Mucosa of descending colon (tissue), 3 donors: ENCODE results near the gene IL17F. TPM values are rescaled to one million over a fixed set of nuclear protein-coding genes. Genes with fewer than 3 reads are reported as not detected.
A peak's percentile ranks its signal among the peaks of the same experiment; 100 is the strongest.

Experiments used
- ATAC-seq: fragments of 200-7000 bp; cut with Tn5 transposase; one replicate; pipeline ENCODE4 v1.9.1; 2020; ENCODE audit warnings: mild to moderate bottlenecking, moderate library complexity
- DNase-seq, 3 donors: peaks; one replicate each; pipeline ENCODE4 v3.0.0-alpha.2; 2020
- H3K36me3 ChIP-seq: fragments of 200-600 bp; one replicate; pipeline ENCODE4 v1.8.0; 2021; ENCODE audit warnings: low read depth, mild to moderate bottlenecking
- H3K4me1 ChIP-seq: fragments of 200-600 bp; one replicate; pipeline ENCODE4 v1.8.0; 2021; ENCODE audit warnings: low read depth, mild to moderate bottlenecking
- H3K4me3 ChIP-seq: fragments of 200-600 bp; one replicate; pipeline ENCODE4 v1.8.0; 2021; ENCODE audit warnings: mild to moderate bottlenecking
- H3K9me3 ChIP-seq: fragments of 200-600 bp; one replicate; pipeline ENCODE4 v1.8.0; 2021; ENCODE audit warnings: mild to moderate bottlenecking
- intact Hi-C, 2 donors: fragments of 100-400 bp; cut with DNase I in 1 of 2; cut with micrococcal nuclease in 1 of 2; formaldehyde crosslinking; loops; one replicate each; pipeline versions ENCODE4 v1.11.0 to v1.11.1; 2022; cut with DNase I, micrococcal nuclease
- long read RNA-seq, 2 donors: library from polyadenylated mRNA; unstranded; transcript quantifications; one replicate each; pipeline ENCODE4 v2.0.0, GENCODE V29; 2019 to 2021
- total RNA-seq, 3 donors: library from RNA; stranded (reverse); fragmentation: NEBNext Ultra II Directional in 2 of 3; extraction: Animal tissue kit (Norgen Biotek cat#: 25700) in 2 of 3; gene quantifications; one replicate each; pipeline versions ENCODE4 v1.2.1 to v1.2.4, GENCODE V29; 2021 to 2023
- TF ChIP-seq, protein P1 (sequence below): fragments of 200-600 bp; IDR thresholded peaks from one replicate; pipeline ENCODE4 v1.8.0; 2022; ENCODE audit warnings: antibody characterized with exemption, mild to moderate bottlenecking
- donor health status: DM: no; HTN: no; CAD: no; lungs with moderate emphysema.
- donor health status: DM: no; HTN: no; CAD: no.
- donor health status: DM: no; HTN: yes; CAD: no.

IL17F gene
- not detected for total RNA-seq
- long read RNA-seq, donor 1, result 0 reads
- long read RNA-seq, donor 2, result 0 reads

DNA sequence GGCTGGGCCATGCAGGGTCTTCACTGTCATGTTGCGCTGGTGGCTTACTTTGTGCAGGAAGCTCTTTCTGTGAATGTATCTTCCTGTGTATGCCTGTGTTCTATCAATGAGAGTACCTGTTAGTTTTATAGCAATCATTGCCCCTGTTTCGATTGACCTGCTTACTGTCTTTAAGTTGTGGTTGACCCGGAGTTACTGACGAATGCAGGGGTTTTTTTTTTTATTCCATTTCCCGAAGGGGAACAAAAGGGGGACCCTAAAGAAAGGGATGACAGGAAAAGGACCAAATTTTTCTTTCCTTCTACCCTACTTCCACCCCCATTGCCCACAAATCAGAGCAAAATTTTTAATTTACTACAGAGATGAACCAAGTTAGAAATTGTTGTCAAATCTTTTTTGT, at the start of gene IL17F:
Gene IL17F, minus strand, starts transcription at position 101 of the 400 bp plus-strand sequence. Its CDS starts 71 bp downstream, at position 30.
- Histone ChIP-seq H3K4me3 (no peak within 1 kb of the TSS), H3K36me3 (no peaks in the 10 kb centered on the region), H3K4me1 (no peaks in the 10 kb centered on the region), H3K9me3 (no peaks in the 10 kb centered on the region)
- ATAC-seq (no peak), DNase-seq (no peak)
- TF ChIP-seq, protein P1, sequence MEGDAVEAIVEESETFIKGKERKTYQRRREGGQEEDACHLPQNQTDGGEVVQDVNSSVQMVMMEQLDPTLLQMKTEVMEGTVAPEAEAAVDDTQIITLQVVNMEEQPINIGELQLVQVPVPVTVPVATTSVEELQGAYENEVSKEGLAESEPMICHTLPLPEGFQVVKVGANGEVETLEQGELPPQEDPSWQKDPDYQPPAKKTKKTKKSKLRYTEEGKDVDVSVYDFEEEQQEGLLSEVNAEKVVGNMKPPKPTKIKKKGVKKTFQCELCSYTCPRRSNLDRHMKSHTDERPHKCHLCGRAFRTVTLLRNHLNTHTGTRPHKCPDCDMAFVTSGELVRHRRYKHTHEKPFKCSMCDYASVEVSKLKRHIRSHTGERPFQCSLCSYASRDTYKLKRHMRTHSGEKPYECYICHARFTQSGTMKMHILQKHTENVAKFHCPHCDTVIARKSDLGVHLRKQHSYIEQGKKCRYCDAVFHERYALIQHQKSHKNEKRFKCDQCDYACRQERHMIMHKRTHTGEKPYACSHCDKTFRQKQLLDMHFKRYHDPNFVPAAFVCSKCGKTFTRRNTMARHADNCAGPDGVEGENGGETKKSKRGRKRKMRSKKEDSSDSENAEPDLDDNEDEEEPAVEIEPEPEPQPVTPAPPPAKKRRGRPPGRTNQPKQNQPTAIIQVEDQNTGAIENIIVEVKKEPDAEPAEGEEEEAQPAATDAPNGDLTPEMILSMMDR, result no peak
- intact Hi-C loops, result no loop called here

DNA sequence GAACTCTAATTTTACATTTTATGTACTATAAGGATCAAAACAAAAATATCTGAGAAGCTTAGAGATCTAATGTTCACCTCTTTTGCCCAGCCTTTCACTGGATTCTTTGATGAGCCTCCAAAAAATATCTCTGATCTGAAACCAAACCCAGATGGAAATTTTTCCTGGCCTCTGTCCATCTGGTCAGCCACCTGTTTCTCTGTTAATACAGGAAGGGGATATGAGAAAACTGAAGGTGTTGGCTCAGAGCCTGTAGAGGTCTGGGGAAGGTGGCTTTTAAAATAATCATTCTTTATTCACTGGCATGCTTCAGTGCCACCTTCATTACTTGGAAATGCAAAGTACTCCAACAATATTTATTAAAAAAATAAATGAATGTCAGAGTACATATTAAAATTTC, 48.8 kb upstream of the IL17F start:
- DNase-seq (no peak), ATAC-seq (no peak)
- no peaks in the 10 kb centered on the region for H3K9me3 ChIP-seq
- no peaks in the 10 kb centered on the region for H3K36me3 ChIP-seq
- no peaks in the 10 kb centered on the region for H3K4me1 ChIP-seq
- TF ChIP-seq, protein P1, result no peak
- no peak overlapping the region for H3K4me3 ChIP-seq
- intact Hi-C loops, result no loop called here

DNA sequence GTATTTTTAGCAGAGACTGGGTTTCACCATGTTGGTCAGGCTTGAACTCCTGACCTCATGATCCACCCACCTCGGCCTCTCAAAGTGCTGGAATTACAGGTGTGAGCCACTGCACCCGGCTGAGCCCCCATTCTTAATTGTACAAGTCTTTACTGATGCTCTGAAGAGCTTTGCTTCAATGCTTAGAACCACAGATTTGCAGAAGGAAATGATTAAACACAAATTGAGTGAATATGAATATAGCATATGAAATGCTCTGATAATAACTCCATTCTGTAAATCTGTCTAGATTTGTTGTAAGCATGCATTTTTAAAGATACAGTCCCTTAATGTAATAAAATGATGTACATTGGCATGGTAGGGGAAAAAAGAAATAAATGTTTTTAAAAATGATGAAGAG, 44.5 kb upstream of the IL17F start:
- Histone ChIP-seq H3K4me3 (no peak overlapping the region), H3K4me1 (peaks cover 2% of the 10 kb centered on the region), H3K9me3 (no peaks in the 10 kb centered on the region), H3K36me3 (peaks cover 5% of the 10 kb centered on the region)
- TF ChIP-seq, protein P1, result no peak
- intact Hi-C loops, result loop anchor here (10.0 kb wide), 3 partner anchors 116 to 386 kb away; partner anchors contain the start of gene TMEM14A (in 1 of the 2)
- no peak for ATAC-seq
- DNase-seq, result no peak

DNA sequence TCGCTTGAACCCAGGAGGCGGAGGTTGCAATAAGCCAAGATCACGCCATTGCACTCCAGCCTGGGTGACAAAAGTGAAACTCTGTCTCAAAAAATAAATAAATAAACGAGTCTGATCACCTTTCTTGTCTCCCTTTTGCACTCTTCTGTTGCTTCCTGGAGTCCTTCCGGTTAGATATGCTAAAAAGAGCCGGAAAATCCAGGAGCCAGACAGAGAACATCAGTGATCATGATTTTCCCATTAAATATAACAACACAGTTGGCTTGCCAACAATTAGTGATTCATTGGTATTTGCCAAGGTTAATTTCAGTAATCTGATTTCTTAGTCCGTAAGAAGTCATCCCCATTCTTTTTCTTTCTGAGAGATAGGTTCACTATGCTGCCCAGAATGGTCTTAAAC, 43.9 kb upstream of the IL17F start:
- no peaks in the 10 kb centered on the region for H3K9me3 ChIP-seq
- DNase-seq (no peak), ATAC-seq (no peak)
- TF ChIP-seq, protein P1, result no peak
- H3K36me3 ChIP-seq, result peaks cover 5% of the 10 kb centered on the region
- H3K4me3 ChIP-seq, result no peak overlapping the region
- intact Hi-C loops, result loop anchor here (10.0 kb wide), 3 partner anchors 117 to 387 kb away; partner anchors contain the start of gene TMEM14A (in 1 of the 2)
- H3K4me1 ChIP-seq, result peaks cover 8% of the 10 kb centered on the region

DNA sequence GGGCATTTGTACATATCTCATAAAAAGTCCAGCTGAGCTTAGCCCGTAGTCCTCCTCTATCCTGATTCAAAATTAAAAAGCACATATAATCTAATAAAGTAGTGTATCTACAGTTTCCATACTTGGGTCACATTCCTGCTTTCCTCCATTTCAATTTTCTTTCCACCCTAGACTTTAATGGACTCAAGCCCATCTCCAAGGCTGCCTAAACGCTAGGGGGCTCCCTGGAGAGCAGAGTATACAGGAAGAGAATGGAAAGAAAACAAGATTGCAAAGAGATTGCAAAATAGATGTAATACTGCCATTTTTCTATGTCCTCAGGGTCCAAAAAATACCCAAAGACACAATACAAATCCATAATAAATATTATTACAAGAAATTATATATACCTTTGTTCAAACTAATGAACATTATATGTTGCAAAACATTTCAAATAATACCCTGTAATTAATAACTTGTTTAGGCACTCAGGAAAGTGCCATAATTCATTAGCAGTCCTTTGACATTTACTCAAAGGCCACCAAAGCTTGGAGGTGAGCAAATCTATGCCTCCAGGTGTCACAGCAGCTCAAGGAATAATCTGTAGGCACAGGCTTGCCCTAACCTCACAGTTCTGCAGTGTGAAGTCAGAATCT, 42.6 kb upstream of the IL17F start:
- intact Hi-C loops, result loop anchor here (10.0 kb wide), 3 partner anchors 118 to 388 kb away; partner anchors contain the start of gene TMEM14A (in 1 of the 2)
- Histone ChIP-seq H3K9me3 (no peaks in the 10 kb centered on the region), H3K36me3 (peaks cover 5% of the 10 kb centered on the region), H3K4me1 (peaks cover 8% of the 10 kb centered on the region), H3K4me3 (no peak overlapping the region)
- TF ChIP-seq, protein P1, result no peak
- ATAC-seq (no peak), DNase-seq (peak; percentile 64 to 90 (median 76))
